Measurements from ENCODE around the gene DHRS7. TPM values are rescaled to one million over a fixed set of nuclear protein-coding genes. Genes with fewer than 3 reads are reported as not detected.

The DHRS7 gene
- total RNA-seq, 4 donors from 2014 or later, result 18.2 to 1,170 (median 337) TPM

GRCh38 chr14:60183138-60183537 lies 17.9 kb upstream of the DHRS7 start:
- Histone ChIP-seq H3K9me3 (no peaks in the 10 kb centered on the region), H3K36me3 (no peaks in the 10 kb centered on the region), H3K27ac (no peak overlapping the region), H3K4me1 (no peaks in the 10 kb centered on the region), H3K27me3 (no peaks in the 10 kb centered on the region), H3K4me3 (no peak overlapping the region)
- no peak for DNase-seq
- no peak for TF ChIP-seq POLR2A (IDR thresholded peaks at IDR 0.05)
- no peak for TF ChIP-seq CTCF (IDR thresholded peaks at IDR 0.05)

- Histone ChIP-seq H3K27me3 (no peaks in the 10 kb centered on the region), H3K36me3 (no peaks in the 10 kb centered on the region), H3K4me3 (no peak overlapping the region), H3K4me1 (no peaks in the 10 kb centered on the region), H3K9me3 (no peaks in the 10 kb centered on the region), H3K27ac (no peak overlapping the region)
- no peak for DNase-seq
- TF ChIP-seq POLR2A (IDR thresholded peaks at IDR 0.05), result no peak
- TF ChIP-seq CTCF (IDR thresholded peaks at IDR 0.05), result no peak
Measured at GRCh38 chr14:60179431-60179869, 14.3 kb upstream of the DHRS7 start.

GRCh38 chr14:60178820-60179219 lies 13.6 kb upstream of the DHRS7 start:
- Histone ChIP-seq H3K27me3 (no peaks in the 10 kb centered on the region), H3K9me3 (no peaks in the 10 kb centered on the region), H3K4me1 (no peaks in the 10 kb centered on the region), H3K27ac (no peak overlapping the region), H3K36me3 (no peaks in the 10 kb centered on the region), H3K4me3 (no peak overlapping the region)
- DNase-seq, result no peak
- TF ChIP-seq CTCF (IDR thresholded peaks at IDR 0.05) (no peak), POLR2A (IDR thresholded peaks at IDR 0.05) (no peak)

GRCh38 chr14:60178164-60178563 lies 13.0 kb upstream of the DHRS7 start:
- no peak overlapping the region for H3K4me3 ChIP-seq

GRCh38 chr14:60175255-60175902 lies 10.2 kb upstream of the DHRS7 start:
- Histone ChIP-seq H3K4me1 (no peaks in the 10 kb centered on the region), H3K9me3 (no peaks in the 10 kb centered on the region), H3K27ac (no peak overlapping the region), H3K4me3 (no peak overlapping the region), H3K27me3 (no peaks in the 10 kb centered on the region), H3K36me3 (no peaks in the 10 kb centered on the region)
- TF ChIP-seq CTCF (IDR thresholded peaks at IDR 0.05) (no peak), POLR2A (IDR thresholded peaks at IDR 0.05) (no peak)
- no peak for DNase-seq

More at GRCh38 chr14:60178164-60178563, 13.0 kb upstream of the DHRS7 start:
- no peaks in the 10 kb centered on the region for H3K36me3 ChIP-seq
- no peaks in the 10 kb centered on the region for H3K9me3 ChIP-seq
- no peak for DNase-seq
- no peak for TF ChIP-seq CTCF (IDR thresholded peaks at IDR 0.05)
- TF ChIP-seq POLR2A (IDR thresholded peaks at IDR 0.05), result no peak
- no peaks in the 10 kb centered on the region for H3K4me1 ChIP-seq
- H3K27me3 ChIP-seq, result no peaks in the 10 kb centered on the region
- H3K27ac ChIP-seq, result no peak overlapping the region

Data from Peyer's patch (tissue), 4 donors.